ENCODE data around the gene SLCO4A1.
A peak's percentile ranks its signal among the peaks of the same experiment; 100 is the strongest.

Gene SLCO4A1

DNA sequence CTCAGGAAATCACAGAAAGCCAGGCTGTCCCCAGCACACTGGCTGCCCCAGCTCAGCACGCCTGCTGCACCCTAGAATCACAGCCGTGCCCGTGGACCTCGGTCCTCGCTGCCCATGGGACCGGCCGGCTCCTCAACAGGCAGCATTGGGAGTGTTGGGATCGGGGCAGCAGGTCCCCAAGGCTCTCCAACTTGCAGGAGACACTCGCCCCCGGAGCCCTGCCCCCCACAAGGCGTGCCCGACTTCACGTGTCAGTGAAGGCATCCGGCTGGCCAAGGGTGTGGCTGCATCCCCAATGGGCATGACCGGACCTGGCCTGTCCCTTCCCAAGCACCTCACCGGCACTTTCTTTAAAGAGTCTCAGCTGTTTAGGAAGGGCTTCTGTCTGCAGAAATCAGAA is 63.3 kb downstream of the SLCO4A1 start:
- DNase-seq: no peak

DNA sequence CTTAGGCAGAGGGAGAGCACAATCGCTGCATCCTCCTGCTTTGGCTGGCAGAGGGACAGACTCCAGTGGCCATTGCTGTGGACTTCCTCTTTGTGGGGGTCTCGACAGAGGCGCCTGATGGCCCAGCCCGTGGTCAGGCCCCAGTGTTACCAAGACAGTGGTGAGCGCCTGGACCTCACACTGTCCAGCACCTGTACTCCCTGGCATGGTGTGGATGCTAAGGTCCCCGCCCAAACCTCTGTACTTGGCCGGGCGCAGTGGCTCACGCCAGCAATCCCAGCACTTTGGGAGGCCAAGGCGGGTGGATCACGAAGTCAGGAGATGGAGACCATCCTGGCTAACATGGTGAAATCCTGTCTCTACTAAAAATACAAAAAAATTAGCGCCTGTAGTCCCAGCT is 64.0 kb downstream of the SLCO4A1 start:
- DNase-seq: no peak

DNA sequence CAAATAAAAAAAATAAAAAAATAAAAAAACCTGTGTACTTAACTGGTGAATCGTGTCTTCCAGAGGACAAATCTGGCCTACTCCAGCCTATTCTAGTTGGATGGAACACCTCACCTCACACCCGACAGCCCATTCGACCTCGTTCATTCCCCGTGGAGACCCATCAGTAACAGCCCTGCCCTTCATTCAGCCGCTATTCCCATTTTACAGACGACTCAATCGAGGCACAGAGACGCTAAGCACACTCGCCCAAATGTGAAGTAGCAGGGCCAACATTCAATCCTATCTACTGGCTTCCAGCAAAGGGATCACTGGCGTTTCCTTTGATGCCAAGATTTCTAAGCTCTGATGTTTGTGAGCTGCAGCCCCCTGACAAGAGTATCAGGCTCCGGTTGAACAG is 64.6 kb downstream of the SLCO4A1 start:
- DNase-seq: no peak

GRCh38 chr20:62707276-62707920 is 65.1 kb downstream of the SLCO4A1 start:
- no peak for DNase-seq

DNA sequence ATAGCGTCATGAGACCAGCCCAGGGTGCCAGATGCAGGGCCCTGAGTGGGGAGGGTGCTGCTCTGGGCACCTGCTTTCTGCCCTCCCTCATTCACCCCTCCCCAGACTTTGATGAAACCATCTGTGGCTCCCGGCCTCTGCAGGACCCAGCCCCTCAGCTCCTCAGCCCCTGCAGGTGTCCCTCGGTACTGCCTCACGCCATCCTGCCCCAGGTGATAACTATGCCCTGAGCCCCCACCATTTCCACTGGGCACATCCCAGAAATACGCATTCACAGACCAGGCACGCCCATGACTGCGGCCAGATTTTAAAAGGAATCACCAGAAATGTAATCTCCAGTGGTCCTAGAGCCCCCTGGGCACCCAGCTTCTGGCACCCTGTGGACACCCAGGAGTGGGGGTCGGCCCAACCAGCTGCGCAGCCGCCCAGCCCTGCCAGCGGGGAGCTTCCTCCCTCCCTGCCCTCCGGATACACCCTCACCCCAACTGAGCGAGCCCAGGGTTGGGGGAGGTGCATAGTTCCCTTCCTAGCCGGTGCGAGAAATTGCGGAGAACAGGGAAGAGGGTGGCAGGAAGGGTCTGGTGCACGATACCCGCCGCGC is 65.7 kb downstream of the SLCO4A1 start:
- peak; percentile 10 for DNase-seq

DNA sequence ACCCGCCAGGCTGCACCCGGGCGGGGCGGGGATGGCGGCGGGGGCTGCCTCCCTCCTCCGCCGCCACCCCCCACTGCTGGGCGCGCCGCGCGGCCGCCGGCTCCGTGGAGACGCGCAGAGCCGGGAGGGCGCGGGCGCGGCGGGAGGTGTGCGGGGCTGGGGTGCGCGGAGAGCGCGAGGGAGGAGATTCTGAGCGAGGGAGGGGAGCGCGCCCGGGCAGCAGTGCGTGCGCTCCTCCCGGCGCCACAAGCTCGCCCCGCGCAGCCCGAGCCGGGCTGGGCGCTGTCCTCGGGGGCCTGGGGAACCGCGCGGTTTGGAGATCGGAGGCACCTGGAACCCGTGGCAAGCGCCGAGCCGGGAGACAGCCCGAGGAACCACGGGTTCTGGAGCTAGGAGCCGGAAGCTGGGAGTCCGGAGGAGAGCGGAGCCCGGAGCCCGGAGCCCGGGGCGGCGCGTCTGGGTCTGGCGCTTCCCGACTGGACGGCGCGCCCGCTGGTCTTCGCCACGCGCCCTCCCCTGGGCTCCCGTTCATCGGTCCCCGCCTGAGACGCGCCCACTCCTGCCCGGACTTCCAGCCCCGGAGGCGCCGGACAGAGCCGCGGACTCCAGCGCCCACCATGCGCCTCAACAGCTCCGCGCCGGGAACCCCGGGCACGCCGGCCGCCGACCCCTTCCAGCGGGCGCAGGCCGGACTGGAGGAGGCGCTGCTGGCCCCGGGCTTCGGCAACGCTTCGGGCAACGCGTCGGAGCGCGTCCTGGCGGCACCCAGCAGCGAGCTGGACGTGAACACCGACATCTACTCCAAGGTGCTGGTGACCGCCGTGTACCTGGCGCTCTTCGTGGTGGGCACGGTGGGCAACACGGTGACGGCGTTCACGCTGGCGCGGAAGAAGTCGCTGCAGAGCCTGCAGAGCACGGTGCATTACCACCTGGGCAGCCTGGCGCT is 66.6 kb downstream of the SLCO4A1 start, which contains the start of gene NTSR1:
NTSR1 (plus strand) TSS at position 246 of the 946 bp plus-strand sequence; CDS start at position 618, 372 bp downstream.
- no peak for DNase-seq

DNA sequence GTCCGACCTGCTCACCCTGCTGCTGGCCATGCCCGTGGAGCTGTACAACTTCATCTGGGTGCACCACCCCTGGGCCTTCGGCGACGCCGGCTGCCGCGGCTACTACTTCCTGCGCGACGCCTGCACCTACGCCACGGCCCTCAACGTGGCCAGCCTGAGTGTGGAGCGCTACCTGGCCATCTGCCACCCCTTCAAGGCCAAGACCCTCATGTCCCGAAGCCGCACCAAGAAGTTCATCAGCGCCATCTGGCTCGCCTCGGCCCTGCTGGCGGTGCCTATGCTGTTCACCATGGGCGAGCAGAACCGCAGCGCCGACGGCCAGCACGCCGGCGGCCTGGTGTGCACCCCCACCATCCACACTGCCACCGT is 67.2 kb downstream of the SLCO4A1 start:
- DNase-seq: no peak

GRCh38 chr20:62710221-62710885 is 68.0 kb downstream of the SLCO4A1 start:
- DNase-seq: no peak

DNA sequence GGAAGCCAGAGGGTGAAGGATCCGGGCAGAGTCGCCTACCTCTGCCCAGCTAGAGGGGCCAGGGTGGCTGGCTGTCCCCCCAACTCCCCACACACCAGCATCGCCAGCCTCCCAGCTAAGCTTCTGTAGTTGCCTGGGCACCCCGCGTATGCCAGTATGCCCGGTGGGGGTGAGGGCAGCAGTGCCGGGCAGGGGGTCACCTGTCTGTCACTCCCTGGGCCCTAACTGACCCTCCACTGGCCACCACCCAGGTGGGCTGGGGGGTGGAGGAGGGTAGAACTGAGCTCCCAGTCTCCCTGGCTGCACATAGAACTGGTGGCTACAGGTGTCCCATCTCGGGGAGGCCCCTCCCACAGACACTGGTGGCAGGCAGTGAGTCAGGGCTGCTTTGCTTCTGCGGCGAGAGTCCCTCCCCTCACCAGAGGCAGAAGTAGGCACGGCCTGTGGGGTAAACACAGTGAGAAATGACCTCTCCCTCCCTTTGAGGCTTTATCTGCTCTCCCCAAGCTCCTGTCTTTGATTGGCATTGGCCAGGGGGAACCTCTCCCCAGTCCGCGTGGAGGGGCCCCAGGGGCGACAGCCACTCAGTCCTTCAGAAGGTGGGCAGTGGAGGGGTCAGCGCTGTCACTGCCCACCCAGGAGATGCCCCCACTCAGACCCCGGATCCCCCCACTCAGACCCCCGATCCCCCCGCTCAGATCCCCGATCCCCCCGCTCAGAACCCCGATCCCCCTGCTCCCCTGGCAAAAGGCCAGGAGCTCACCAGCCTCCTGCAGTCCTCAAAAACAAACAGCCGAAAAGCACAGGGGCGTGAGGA is 68.8 kb downstream of the SLCO4A1 start:
- DNase-seq: no peak

- DNase-seq: no peak
Observed at GRCh38 chr20:62711703-62712101, 69.4 kb downstream of the SLCO4A1 start.

- no peak for DNase-seq
Observed at GRCh38 chr20:62712606-62713005, 70.3 kb downstream of the SLCO4A1 start.

DNA sequence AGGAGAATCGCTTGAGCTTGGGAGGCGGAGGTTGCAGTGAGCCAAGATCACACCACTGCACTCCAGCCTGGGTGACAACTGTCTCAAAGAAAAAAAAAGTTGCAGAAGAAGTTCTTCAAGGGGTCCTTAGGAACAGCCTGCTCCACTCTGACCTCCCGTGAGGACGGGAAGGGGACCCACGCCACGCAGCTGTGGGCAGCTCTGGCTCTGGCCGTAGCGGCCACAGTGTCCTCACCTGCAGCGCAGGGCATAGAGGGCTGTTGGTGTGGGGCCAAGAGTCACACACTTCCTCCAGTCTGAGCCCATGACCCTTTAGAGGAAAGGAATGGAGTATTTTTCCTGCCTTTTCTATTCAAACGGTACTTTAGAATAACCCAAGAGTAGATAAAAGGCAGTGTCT is 71.7 kb downstream of the SLCO4A1 start:
- DNase-seq: no peak

DNA sequence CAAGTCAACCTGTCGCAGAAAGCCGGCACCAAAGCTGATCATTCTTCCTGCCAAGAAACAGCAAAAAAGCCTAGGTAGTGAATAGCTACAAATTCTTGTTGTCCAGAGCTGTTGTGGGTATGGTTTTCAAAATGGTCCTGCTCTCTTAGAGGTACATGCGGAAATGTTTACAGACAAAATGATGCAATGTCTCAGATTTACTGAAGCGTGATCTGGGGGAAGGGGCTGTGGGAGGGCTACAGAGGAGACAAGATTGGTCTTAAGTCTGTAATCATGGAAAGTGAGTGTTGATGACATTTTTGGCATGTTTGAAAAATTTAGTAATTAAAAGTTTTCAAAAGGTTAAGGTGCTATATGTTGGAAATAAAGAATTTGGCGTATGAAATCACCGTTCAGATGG is 72.5 kb downstream of the SLCO4A1 start:
- DNase-seq: no peak

DNA sequence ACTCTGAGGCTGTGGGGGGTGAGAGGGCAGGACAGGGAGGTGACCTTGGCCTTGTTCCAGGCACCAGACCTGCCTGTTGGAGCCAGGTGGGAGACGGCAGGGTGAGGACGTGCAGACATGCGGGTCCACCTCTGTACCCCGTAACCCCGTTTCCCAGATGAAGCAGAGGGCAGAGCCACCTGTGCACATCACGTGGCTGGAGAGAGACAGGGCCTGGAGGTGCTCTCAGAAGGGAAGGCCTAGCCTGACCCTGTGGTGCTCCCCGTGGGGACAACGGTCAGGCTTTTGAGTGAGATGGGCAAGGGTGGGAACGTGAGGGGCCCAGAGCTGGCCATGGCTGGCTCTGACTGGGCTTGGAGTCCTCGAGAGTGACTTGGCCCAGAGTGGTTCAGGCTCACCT is 72.9 kb downstream of the SLCO4A1 start:
- DNase-seq: no peak

DNA sequence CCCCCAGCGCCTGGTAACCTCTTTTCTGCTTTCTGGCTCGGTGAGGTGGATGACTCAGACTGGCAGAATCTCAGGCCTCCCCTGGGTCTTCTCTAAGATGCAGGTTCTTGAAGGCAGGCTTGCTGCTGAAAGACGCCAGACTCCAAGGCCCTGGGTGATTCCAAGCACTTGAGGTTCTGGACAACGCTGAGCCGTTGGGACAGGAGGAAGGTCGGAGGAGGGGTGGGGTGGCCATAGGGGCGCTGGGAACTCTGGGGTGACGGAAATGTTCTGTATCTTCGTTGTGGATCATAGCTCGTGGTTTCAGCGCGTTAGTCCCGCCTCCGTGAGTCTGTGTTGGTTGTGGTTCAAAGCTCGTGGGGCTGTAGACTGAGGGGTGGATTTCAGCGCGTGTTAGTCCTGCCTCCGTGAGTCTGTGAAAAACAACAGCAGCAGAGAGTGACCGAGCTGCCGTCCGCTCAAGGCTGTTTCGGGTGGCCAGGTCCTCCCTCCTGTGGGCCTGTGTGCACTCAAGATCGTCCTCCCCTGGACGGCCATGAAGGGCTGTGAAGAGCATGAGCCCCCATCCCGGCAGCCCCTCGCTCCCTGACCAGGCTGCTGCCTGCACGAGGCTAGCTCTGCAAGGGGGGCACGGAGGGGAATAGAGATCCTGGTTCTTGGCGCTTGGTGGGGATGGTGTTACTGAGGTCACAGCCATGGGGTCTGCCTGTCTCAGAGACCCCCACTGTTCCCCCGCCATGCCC is 74.1 kb downstream of the SLCO4A1 start:
- DNase-seq: peak; percentile 40

GRCh38 chr20:62716941-62717310 is 74.6 kb downstream of the SLCO4A1 start:
- DNase-seq: no peak

DNA sequence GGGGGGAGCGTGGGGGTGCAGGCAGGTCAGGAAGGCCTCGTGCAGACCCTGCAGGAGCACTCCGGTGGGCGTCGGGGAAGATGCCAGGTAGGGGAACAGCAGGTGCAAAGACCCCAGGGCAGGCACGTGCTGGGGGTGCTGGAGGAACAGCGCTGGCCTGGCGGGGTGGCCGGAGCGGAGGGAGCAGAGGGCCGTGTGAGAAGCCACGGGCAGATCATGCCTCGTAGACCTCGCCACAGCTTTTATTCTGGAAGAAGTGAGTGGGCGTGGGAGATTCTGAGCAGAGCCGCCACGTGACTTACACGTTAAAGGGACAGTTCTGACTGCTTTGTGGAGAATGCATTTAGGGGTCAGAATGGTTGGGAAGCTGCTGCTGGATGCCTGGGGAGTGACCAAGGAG is 75.6 kb downstream of the SLCO4A1 start:
- no peak for DNase-seq

- no peak for DNase-seq
Observed at GRCh38 chr20:62718546-62718945, 76.2 kb downstream of the SLCO4A1 start.

- DNase-seq: no peak
Observed at GRCh38 chr20:62719250-62719935, 77.1 kb downstream of the SLCO4A1 start.
